Ascending aorta (tissue), 2 donors: ENCODE results near the gene SPRY4. TPM values are rescaled to one million over a fixed set of nuclear protein-coding genes. Genes with fewer than 3 reads are reported as not detected.

ENCODE experiments used
- DNase-seq, 2 donors: peaks; one replicate each; pipeline ENCODE4 v3.0.0-alpha.2; 2019; ENCODE audit warnings: low spot score in 2 of 2
- H3K27ac ChIP-seq, 2 donors: fragments of 200-600 bp; sonication (generic); one replicate each; pipeline ENCODE4 v1.5.1; 2016 to 2017; ENCODE audit warnings: mild to moderate bottlenecking in 1 of 2
- H3K27me3 ChIP-seq: fragments of 200-600 bp; sonication (generic); one replicate; pipeline ENCODE4 v1.5.1; 2017
- H3K36me3 ChIP-seq, 2 donors: fragments of 200-600 bp; sonication (generic); one replicate each; pipeline ENCODE4 v1.5.1; 2016
- H3K4me1 ChIP-seq, 2 donors: fragments of 200-600 bp; sonication (generic); one replicate each; pipeline ENCODE4 v1.5.1; 2016 to 2017; ENCODE audit warnings: mild to moderate bottlenecking in 1 of 2
- H3K4me3 ChIP-seq, 2 donors: fragments of 200-600 bp; sonication (generic); one replicate each; pipeline ENCODE4 v1.5.1; 2016 to 2017; ENCODE audit warnings: mild to moderate bottlenecking in 1 of 2
- H3K9me3 ChIP-seq, 2 donors: fragments of 200-600 bp; sonication (generic); one replicate each; pipeline ENCODE4 v1.5.1; 2016
- intact Hi-C: fragments of 100-400 bp; cut with DNase I; formaldehyde crosslinking; loops from one replicate; pipeline ENCODE4 v1.15.1; 2023
- total RNA-seq: library from RNA; depleted of rRNA; stranded (reverse); fragments of >200 nt; gene quantifications from one replicate; pipeline ENCODE4 v1.1.0, GENCODE V29; 2016
- TF ChIP-seq, protein P1 (sequence below), 3 experiments: fragments of 200-600 bp in 2 of 3; fragments of 450-650 bp in 1 of 3; sonication (generic) in 2 of 3; IDR thresholded peaks; one replicate each; pipeline ENCODE4 v1.5.1; 2016 to 2019; ENCODE audit warnings: antibody characterized with exemption in 3 of 3, mild to moderate bottlenecking in 1 of 3, moderate library complexity in 1 of 3

The SPRY4 gene
- total RNA-seq, 1 donor from 2014 or later = 111 TPM

- TF ChIP-seq, protein P1, sequence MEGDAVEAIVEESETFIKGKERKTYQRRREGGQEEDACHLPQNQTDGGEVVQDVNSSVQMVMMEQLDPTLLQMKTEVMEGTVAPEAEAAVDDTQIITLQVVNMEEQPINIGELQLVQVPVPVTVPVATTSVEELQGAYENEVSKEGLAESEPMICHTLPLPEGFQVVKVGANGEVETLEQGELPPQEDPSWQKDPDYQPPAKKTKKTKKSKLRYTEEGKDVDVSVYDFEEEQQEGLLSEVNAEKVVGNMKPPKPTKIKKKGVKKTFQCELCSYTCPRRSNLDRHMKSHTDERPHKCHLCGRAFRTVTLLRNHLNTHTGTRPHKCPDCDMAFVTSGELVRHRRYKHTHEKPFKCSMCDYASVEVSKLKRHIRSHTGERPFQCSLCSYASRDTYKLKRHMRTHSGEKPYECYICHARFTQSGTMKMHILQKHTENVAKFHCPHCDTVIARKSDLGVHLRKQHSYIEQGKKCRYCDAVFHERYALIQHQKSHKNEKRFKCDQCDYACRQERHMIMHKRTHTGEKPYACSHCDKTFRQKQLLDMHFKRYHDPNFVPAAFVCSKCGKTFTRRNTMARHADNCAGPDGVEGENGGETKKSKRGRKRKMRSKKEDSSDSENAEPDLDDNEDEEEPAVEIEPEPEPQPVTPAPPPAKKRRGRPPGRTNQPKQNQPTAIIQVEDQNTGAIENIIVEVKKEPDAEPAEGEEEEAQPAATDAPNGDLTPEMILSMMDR (IDR thresholded peaks at IDR 0.05) = no peak
- Histone ChIP-seq H3K27me3 (no peaks in the 10 kb centered on the region), H3K27ac (peak overlapping the region; percentile 3 to 52), H3K4me3 (no peak overlapping the region), H3K9me3 (no peaks in the 10 kb centered on the region), H3K36me3 (peaks cover 14 to 45% of the 10 kb centered on the region in 2 donors), H3K4me1 (peaks cover 9 to 53% of the 10 kb centered on the region in 2 donors)
- no peak for DNase-seq
- intact Hi-C loops = no loop called here
These were observed 8.8 kb downstream of the SPRY4 start for GRCh38 chr5:142316051-142316450.

- H3K4me3 ChIP-seq = no peak overlapping the region
- no peaks in the 10 kb centered on the region for H3K27me3 ChIP-seq
- peaks cover 19 to 53% of the 10 kb centered on the region in 2 donors for H3K36me3 ChIP-seq
- H3K27ac ChIP-seq = peak overlapping the region; percentile 3 to 52
- intact Hi-C loops = no loop called here
- no peak for DNase-seq
- TF ChIP-seq, protein P1 (IDR thresholded peaks at IDR 0.05) = no peak
- H3K4me1 ChIP-seq = peaks cover 9 to 50% of the 10 kb centered on the region in 2 donors
- H3K9me3 ChIP-seq = no peaks in the 10 kb centered on the region
These were observed 9.5 kb downstream of the SPRY4 start for GRCh38 chr5:142315096-142315900.

DNA sequence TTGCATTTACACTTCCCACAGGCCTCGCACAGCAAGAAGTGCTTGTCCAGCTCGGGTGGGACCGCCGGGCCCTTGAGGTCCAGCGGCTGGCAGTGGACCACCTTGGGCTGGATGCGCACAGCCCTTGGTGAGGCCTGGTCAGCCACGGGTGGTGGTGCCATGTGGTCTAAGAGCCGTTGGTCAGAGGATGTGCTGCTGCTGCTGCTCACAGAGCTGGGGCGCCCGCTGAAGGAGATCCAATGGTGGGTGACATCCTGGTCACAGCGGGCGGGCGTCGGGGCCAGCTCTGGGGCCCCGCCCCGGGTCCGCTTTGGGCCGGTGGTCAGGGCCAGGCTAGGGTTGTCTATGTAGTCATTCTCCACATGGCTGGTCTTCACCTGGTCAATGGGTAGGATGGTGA lies 10.2 kb downstream of the SPRY4 start:
- Histone ChIP-seq H3K9me3 (no peaks in the 10 kb centered on the region), H3K4me1 (peaks cover 9 to 50% of the 10 kb centered on the region in 2 donors), H3K36me3 (peaks cover 19 to 58% of the 10 kb centered on the region in 2 donors), H3K27ac (no peak overlapping the region), H3K27me3 (no peaks in the 10 kb centered on the region), H3K4me3 (no peak overlapping the region)
- intact Hi-C loops = no loop called here
- DNase-seq = no peak
- TF ChIP-seq, protein P1 (IDR thresholded peaks at IDR 0.05) = no peak

GRCh38 chr5:142314109-142314508 lies 10.7 kb downstream of the SPRY4 start:
- Histone ChIP-seq H3K4me3 (peak overlapping the region in 1 of 2 donors; percentile 4), H3K27ac (peak overlapping the region; percentile 29 to 35), H3K36me3 (peaks cover 19 to 53% of the 10 kb centered on the region in 2 donors), H3K27me3 (no peaks in the 10 kb centered on the region), H3K4me1 (peaks cover 9 to 47% of the 10 kb centered on the region in 2 donors), H3K9me3 (no peaks in the 10 kb centered on the region)
- no peak for DNase-seq
- intact Hi-C loops = no loop called here
- TF ChIP-seq, protein P1 (IDR thresholded peaks at IDR 0.05) = no peak

DNA sequence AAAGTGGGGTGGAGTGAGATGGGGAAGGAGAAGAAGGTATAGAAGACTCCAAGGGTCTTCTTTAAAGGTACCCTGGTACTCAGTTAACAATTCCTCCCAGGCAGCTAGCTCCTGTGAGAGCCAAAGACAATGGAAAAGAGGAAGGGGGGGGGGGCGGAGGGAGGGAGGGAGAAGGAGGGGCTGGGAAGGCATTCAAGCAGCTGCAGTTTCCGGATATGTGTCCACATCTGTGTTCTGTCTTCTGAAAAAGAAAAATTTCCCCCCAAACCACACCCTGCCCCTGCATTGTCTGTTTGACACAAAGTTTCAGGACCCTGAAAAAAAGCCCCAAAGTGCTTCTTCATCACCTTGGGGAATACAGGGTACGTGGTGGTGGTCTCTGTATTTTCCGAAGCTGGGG lies 11.1 kb downstream of the SPRY4 start:
- Histone ChIP-seq H3K4me3 (peak overlapping the region in 1 of 2 donors; percentile 4), H3K27me3 (no peaks in the 10 kb centered on the region), H3K9me3 (no peaks in the 10 kb centered on the region), H3K4me1 (peaks cover 9 to 47% of the 10 kb centered on the region in 2 donors), H3K27ac (peak overlapping the region; percentile 29 to 35), H3K36me3 (peaks cover 19 to 53% of the 10 kb centered on the region in 2 donors)
- DNase-seq = no peak
- intact Hi-C loops = no loop called here
- TF ChIP-seq, protein P1 (IDR thresholded peaks at IDR 0.05) = no peak
